Mesenteric fat pad (tissue), 1 donor: Measurements from ENCODE around the gene STRBP. TPM values are rescaled to one million over a fixed set of nuclear protein-coding genes. Genes with fewer than 3 reads are reported as not detected.

Source experiments
- total RNA-seq: library from RNA; stranded (reverse); fragmentation: NEBNext Ultra II Directional; extraction: Animal tissue kit (Norgen Biotek cat#: 25700); gene quantifications from one replicate; pipeline ENCODE4 v1.2.1, GENCODE V29; 2021
- donor health status: DM: yes; HTN: yes; CAD: no.

The STRBP gene
- total RNA-seq, 1 donor from 2014 or later: 8.7 TPM

Other genes starting within 250 kb of the STRBP start
- gene GPR21, start 234.9 kb downstream of the STRBP start, total RNA-seq: 2.0 TPM
- gene CRB2, start 87.6 kb upstream of the STRBP start, total RNA-seq: not detected